Activated CD4-positive, alpha-beta T cell treated with anti-CD3 and anti-CD28 coated beads, Interleukin-2, amount 50 U/mL, for 4 hours (primary cell): Measurements from ENCODE around the gene RBM5.

Experiments used
- DNase-seq, 2 experiments: peaks; one replicate each; pipeline ENCODE4 v3.0.0-alpha.2; 2020

The RBM5 gene

GRCh38 chr3:50122071-50122470, 33.4 kb downstream of the RBM5 start:
- no peak for DNase-seq

- no peak for DNase-seq
Measured at GRCh38 chr3:50122661-50123391, 34.1 kb downstream of the RBM5 start.

- DNase-seq, result no peak
Measured at GRCh38 chr3:50123394-50124051, 34.8 kb downstream of the RBM5 start.

GRCh38 chr3:50124052-50124799, 35.5 kb downstream of the RBM5 start:
- DNase-seq, result no peak

- DNase-seq, result no peak
Measured at GRCh38 chr3:50124800-50125178, 36.1 kb downstream of the RBM5 start.

- no peak for DNase-seq
Measured at GRCh38 chr3:50125541-50126286, 37.0 kb downstream of the RBM5 start.

- DNase-seq, result no peak
Measured at GRCh38 chr3:50126287-50127211, 37.8 kb downstream of the RBM5 start.

GRCh38 chr3:50127251-50127691, 38.6 kb downstream of the RBM5 start:
- DNase-seq, result no peak

- no peak for DNase-seq
Measured at GRCh38 chr3:50128001-50128400, 39.3 kb downstream of the RBM5 start.

- DNase-seq, result no peak
Measured at GRCh38 chr3:50130436-50130835, 41.7 kb downstream of the RBM5 start.

GRCh38 chr3:50132421-50133282, 43.9 kb downstream of the RBM5 start:
- no peak for DNase-seq

- DNase-seq, result no peak
Measured at GRCh38 chr3:50133283-50133615, 44.5 kb downstream of the RBM5 start.

- no peak for DNase-seq
Measured at GRCh38 chr3:50134367-50134766, 45.6 kb downstream of the RBM5 start.

- DNase-seq, result no peak
Measured at GRCh38 chr3:50135964-50136363, 47.2 kb downstream of the RBM5 start.

- DNase-seq, result no peak
Measured at GRCh38 chr3:50136714-50137405, 48.1 kb downstream of the RBM5 start.

GRCh38 chr3:50137531-50137930, 48.8 kb downstream of the RBM5 start:
- no peak for DNase-seq

- DNase-seq, result no peak
Measured at GRCh38 chr3:50138266-50139200, 49.8 kb downstream of the RBM5 start.

GRCh38 chr3:50139308-50139707, 50.6 kb downstream of the RBM5 start:
- DNase-seq, result no peak

GRCh38 chr3:50139718-50140423, 51.2 kb downstream of the RBM5 start:
- no peak for DNase-seq
